ENCODE measurements around the gene GLUD2.

The GLUD2 gene

GRCh38 chrX:121084903-121085611 lies 37.6 kb downstream of the GLUD2 start:
- no peak for DNase-seq

GRCh38 chrX:121085612-121086010 lies 38.2 kb downstream of the GLUD2 start:
- DNase-seq: no peak

More at GRCh38 chrX:121084903-121085611, 37.6 kb downstream of the GLUD2 start:
- in situ Hi-C loops (cut with HindIII; ENCODE audit: low pct_ligation_motif_present, low pct_unique_long_range_greater_than_20kb, low sequenced_read_pairs): no loop called here

GRCh38 chrX:121093011-121093410 lies 45.6 kb downstream of the GLUD2 start:
- in situ Hi-C loops (cut with HindIII; ENCODE audit: low pct_ligation_motif_present, low pct_unique_long_range_greater_than_20kb, low sequenced_read_pairs): no loop called here
- no peak for DNase-seq

More at GRCh38 chrX:121085612-121086010, 38.2 kb downstream of the GLUD2 start:
- in situ Hi-C loops (cut with HindIII; ENCODE audit: low pct_ligation_motif_present, low pct_unique_long_range_greater_than_20kb, low sequenced_read_pairs): no loop called here

Data from ACHN (cell line).